Measurements from ENCODE around the gene OR10R2.
"Not testable (repeated sequence)": the region's sequence is repeated elsewhere in the genome, so short reads cannot be mapped to it uniquely, and the experiment has no call there.

Gene OR10R2, protein sequence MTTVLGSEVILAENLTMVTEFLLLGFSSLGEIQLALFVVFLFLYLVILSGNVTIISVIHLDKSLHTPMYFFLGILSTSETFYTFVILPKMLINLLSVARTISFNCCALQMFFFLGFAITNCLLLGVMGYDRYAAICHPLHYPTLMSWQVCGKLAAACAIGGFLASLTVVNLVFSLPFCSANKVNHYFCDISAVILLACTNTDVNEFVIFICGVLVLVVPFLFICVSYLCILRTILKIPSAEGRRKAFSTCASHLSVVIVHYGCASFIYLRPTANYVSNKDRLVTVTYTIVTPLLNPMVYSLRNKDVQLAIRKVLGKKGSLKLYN

DNA sequence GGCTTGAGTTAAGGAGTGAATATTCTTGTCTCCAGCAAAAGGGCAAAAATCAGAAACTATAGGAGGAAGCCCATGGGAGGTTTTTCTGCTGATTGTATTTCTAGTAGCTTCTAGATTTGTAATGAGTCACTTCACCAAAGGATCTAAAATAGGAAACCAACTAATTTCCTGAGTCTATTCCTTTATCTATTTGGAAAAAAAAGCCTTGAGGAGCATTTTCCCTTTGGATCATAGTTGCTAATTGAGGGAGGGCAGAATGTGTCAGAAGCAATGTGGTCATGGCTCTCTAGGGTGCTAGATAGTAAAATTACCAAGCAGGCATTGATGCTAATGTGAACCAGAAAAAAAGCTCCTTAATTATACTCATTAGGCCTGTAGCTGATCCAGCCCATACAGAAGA is at the start of gene OR10R2:
OR10R2 (plus strand) TSS at position 301 of the 400 bp plus-strand sequence. CDS start 106 bp downstream, outside the sequence.
- DNase-seq, result no peak

DNA sequence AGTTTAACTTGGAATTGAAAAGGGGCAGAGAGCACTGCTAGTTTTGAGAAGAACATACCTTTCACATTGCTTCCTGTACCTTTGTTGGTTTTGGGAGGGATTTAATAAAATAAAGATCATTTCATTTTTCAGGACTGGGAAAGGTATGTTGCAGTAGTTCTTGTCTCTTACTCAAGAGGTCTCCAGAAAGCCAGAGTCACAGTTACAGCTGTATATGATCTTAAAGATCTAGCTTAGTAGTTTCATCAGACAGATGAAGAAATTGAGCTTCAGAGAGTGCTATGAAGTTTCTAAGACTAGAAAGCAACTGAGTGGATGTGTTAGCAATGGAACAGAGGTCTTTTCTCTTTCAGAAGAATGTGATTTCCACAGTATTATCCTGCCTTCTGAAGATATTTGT is 47.0 kb upstream of the OR10R2 start:
- DNase-seq, result no peak

DNA sequence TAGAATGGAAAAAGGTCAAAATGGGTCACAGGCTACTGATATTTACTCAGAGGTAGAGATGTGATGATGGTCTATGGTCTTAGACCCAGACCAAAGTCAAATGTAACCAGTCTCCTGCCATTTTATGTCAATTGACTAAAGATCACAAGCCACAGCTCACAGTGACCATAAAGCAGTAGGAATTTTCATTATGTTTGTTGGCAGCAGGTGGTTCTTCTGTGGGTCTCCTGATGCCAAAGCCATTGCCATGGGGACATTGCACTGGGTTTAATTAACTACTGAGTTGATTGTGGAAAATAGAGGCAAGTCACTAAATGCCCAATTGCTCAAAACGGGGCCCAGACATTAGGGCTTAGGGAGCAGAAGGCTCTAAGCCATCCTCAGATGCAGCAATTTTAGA is 45.9 kb upstream of the OR10R2 start, which contains the start of gene OR10K2:
OR10K2 (minus strand) TSS at position 101 of the 400 bp plus-strand sequence. CDS start 5,371 bp downstream, outside the sequence.
- no peak for DNase-seq

DNA sequence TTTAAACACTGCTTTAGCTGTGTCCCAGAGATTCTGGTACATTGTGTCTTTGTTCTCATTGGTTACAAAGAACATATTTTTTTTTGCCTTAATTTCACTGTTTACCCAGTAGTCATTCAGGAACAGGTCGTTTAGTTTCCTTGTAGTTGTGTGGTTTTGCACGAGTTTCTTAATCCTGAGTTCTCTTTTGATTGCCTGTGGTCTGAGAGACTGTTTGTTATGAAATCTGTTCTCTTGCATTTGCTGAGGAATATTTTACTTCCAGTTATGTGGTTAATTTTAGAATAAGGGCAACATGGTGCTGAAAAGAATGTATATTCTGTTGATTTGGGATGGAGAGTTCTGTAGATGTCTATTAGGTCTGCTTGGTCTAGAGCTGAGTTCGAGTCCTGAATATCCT is 41.9 kb upstream of the OR10R2 start:
- not testable (repeated sequence) for DNase-seq

DNA sequence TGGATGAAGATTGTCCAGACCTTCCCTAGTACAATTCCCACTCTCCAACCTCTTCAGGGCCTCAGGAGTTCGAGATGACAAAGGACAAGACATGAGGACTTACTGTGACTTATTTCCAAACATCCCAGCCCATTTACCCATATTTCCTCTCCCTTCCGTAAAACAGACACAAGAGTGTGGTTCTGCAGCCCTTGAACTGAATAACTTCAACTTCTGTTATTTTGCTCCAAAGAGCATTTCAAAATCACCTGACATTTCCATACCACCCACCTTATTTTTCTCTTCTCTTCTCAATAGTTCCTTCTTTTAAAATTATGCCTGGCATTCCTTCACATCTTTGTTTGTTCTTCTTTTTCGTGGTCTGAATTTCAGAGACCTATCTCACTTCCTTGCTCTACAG is 37.3 kb upstream of the OR10R2 start:
- DNase-seq, result no peak

DNA sequence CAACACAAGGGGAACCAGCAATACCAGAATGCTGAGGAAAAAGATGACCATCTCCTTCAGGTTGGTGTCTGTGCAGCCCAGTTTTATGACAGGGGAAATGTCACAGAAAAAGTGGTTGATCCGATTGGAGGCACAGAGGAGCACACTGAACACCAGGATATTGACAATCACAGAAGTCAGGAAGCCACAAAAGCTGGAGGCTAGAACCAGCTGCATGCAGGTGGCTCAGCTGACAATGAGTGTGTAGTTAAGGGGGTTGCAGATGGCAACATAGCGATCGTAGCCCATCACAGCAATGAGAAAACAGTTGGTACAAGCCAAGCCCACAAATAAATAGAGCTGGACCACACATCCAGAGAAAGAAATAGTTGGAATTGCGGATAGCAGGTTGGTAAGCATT is 26.6 kb upstream of the OR10R2 start:
- DNase-seq, result no peak

DNA sequence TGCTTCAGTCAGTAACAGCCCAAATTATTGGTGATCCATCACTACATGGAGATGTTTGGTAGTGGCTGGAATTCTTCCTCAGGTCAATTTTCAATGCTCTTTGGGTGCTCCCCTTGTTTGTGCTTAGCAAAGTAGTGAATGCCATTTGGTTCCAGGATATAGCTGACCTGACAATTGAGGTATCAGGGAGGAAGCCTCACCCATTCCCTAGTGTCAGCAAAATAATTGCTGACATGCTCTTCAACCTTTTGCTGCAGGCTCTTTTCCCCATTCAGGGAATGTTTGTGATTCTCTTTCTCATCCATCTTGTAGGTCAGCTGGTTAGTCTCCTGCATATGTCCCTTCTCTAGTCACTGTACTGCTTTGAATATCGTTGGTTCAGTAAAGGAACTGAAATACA is 17.5 kb upstream of the OR10R2 start:
- no peak for DNase-seq

DNA sequence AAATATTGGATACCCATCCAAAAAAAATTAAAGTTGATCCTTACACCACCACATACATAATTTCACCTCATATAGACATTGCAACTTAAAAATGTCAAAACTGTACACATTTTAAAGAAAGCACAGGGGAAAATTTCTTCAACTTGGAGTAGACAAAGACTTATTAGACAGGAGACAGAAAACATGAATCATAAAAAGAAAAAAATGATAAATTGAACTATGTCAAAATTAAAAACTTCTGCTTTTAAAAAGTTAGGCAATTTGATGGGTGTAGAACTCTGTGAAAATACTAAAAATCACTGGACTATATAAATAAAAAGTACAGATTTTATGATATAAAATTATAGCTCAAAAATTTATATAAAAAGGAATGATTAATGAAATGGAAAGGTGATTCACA is 14.8 kb upstream of the OR10R2 start:
- DNase-seq, result no peak

DNA sequence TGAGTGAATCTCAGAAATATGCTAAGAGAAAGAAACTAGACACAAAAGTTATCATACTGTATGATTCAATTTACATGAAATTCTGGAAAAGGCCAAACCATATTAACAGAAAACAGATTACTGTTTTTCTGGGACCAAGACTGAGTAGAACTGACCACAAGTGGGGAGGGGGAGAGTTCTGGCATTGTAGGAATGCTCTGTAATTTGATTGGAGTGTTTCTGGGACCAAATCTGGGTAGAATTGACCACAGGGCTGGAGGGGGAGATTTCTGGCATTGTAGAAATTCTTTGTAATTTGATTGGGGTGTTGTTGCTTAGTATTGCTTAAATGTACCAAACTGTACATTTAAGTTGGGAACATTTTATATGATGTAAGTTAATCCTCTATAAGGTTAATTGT is 13.8 kb upstream of the OR10R2 start:
- no peak for DNase-seq

DNA sequence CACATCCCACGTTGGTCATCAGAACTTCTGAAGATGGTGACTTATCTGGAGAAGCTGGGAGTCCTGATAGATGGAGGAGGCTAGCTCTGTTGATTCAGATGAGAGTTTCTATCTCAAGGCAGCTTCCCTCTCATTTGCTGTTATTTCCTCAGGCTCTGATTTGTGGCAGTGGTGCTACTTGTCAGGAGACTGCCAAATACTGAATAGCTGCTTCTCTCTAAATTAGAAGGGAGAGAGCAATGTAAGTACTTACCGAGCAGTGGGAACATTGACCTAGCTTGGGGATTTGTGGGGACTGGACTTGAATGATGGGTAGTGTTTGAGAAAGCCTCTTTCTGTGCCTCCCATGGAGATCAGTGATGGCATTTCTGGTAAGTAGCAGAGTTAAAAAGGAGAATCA is 10.5 kb upstream of the OR10R2 start, which contains the start of gene OR10K1:
OR10K1 (plus strand) TSS at position 301 of the 400 bp plus-strand sequence. CDS start 3,728 bp downstream, outside the sequence.
- no peak for DNase-seq

DNA sequence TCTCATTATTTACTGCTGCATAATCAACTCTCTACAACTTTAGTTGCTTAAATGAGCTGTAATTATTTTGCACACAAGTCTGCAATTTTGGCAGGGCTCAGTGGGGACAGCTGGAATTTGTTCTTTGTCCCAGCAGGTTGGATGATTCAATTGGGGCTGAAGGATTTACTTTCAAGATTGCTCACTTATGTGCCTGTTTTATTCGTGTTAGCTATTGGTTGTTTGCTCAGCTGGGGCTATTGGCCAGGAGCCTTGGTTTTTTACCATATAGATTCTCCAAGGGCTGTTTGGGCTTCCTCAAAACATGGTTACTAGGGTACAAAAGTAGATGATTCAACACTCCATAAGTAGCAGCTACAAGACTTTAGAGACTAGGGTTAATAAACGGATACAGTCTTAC is 13.4 kb downstream of the OR10R2 start:
- DNase-seq, result no peak

DNA sequence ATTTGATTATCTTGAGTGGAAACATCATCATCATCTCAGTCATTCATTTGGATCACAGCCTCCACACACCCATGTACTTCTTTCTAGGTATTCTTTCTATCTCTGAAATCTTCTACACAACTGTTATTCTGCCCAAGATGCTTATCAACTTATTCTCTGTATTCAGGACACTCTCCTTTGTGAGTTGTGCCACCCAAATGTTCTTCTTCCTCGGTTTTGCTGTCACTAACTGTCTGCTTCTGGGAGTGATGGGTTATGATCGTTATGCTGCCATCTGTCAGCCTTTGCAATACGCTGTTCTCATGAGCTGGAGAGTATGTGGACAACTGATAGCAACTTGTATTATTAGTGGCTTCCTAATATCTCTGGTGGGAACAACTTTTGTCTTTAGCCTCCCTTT is 19.3 kb downstream of the OR10R2 start:
- no peak for DNase-seq

DNA sequence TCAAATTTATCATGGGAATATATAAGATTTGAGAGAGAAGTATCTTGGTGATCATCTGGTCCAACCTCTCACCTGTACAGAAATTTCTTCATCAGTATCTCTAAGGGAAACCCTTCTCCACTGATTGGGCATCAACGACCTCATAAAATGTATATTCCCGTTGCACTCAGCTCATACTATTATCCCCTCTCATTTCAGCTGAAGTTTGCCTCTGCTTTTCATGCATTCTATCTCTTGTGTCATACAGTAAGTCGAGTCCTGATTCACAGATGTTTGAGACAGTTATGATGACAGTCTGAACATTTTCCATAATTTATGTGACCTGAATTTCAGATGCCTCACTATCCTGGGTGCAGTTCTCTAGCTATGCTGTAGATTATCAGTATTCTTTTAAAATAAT is 21.0 kb downstream of the OR10R2 start:
- no peak for DNase-seq

DNA sequence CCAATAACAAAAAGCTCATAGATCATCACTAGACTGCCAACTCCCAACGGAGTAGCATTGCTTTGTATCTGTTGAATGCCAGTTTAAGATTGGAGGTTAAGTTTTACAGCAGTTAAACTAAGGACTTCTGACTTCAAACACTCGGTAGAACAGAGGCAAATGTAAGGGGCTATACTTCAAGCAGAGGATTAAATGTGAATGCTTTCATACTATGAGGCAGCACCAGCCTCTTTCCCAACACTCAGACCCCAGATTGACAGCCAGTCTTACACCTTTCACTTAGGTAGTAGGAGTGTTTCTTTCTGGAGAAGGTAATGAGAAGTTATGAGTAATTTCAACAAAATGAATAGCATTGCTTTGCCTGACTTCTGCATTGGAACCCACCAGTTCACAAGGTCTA is 22.8 kb downstream of the OR10R2 start:
- no peak for DNase-seq

DNA sequence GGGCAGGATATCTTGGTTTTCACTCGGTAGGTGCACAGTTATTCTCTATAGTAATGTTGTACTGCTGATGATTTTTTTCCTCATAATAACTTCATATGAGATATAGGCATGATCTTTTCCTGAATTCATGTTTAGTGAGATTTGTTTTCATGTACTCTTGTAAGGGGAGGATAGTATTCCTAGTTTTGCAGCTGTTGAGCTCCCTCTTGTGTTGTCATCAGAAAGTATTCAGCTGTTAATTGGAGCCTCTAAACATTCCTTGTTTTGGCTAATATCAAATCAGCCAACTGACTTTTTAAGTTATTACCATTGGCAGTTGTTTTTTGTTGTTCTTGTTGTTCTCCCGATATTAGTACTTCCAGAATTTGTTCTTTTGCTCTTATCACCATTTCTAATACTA is 24.4 kb downstream of the OR10R2 start:
- DNase-seq, result no peak

DNA sequence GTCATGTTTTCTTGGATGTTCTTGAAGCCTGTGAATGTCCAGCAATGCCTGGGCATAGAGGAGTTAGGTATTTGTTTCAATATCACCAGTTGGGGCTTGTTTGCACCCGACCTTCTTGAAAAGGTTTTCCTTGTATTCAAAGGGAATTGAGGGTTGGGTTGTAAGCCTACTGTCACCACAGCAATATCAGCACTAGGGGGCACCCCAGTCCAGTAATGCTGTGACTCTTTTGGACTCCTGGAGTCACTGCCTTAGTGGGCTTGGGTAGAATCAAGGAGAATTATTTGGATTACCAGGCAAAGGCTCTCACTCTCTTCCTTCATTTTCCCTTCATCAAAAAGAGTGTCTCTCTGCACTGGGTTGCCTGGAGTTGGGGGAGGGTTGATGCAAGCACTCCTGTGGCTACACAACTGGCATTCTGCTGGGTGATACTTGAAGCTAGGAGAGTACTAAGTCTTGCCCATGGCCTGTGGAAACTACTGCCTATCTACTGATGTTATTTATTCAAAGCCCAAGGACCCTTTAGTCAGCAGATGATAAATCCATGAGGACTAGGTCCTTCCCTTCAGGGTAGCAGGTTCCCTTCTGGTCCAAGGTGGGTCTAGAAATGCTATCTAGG is 34.5 kb downstream of the OR10R2 start:
- peak; percentile 21 for DNase-seq

DNA sequence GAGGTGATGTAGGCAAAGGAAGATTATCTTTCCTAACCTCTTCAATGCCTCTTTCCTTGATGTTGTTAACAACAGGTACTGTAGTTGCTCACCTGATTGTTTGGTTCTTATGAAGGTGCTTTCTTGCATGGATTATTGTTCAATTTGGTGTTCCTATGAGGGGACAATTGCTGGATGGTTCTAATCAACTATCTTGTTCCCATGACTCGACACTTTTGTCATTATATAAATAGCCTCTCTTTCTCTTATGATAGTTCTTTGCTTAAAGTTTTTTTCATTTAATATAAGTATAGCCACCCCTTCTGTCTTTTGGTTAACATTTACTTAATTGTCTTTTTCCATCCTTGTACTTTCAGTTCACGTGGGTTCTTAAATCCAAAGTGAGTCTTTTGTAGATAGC is 35.5 kb downstream of the OR10R2 start:
- no peak for DNase-seq

DNA sequence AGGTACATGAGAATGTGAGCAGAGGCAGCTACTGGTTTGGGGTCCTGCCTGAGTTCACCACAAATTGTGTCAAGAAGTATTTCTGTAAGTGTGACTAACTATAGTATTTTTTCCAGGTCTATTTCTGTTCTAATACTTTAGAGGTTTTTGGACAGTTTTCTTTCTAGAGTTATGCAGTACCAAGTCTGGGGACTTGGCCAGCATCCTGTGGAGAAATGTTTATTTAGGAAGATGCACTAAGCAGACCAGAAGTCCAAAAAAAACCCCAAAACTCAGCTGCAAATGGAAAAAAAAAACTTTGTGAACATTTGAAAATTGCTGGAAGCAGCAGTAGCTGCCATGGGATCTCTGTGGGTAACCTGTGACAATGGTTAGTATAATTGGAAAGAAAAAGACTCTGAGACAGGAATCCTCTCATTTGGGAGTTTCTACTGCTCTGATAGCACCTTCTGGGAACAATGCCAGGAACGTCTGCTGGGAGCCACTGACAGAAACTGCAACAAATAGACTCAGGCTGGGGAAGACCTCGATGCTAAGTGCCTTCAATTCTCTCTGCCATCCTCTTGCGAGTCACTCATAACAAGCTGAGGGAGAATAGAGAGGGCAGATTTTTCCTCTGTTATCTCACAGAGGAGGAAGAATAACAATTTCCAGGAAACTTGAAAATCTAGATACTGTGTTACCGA is 37.6 kb downstream of the OR10R2 start:
- no peak for DNase-seq

DNA sequence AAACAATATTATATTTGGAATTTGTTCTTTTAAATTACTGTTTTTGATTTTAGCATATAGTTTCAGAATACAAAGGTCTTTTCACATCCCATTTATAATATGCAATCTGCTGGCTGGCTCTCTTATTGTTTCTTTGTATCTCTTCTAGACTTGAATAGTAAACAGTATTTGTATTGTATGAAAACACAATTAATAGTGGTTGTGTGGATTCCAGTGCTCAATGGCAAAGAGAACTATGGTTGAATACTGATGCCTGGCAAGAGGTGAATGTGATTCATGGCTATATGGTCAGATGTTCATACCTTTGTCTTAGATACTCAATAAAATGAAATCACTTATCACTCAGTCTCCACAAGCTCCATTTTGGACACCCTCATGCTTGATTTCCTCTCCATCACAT is 44.9 kb downstream of the OR10R2 start:
- no peak for DNase-seq

DNA sequence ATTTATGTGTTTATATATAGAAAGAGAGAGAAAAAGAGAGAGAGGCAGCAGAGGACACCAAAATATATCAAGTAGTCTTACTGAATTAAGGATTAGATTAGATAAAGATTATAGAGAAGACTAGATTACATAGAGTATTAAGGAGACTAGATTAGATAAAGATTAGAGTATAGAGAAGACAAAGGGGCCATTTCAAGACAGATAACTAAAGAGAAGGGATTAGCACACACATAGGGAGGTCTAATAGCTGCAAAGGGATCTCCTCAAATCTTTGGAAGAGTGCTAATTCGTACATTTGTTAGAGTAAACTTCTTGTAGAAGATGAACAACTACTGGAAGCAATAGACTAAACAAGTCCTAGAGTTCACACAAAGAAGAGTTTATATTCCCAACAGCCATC is 48.0 kb downstream of the OR10R2 start:
- no peak for DNase-seq

DNA sequence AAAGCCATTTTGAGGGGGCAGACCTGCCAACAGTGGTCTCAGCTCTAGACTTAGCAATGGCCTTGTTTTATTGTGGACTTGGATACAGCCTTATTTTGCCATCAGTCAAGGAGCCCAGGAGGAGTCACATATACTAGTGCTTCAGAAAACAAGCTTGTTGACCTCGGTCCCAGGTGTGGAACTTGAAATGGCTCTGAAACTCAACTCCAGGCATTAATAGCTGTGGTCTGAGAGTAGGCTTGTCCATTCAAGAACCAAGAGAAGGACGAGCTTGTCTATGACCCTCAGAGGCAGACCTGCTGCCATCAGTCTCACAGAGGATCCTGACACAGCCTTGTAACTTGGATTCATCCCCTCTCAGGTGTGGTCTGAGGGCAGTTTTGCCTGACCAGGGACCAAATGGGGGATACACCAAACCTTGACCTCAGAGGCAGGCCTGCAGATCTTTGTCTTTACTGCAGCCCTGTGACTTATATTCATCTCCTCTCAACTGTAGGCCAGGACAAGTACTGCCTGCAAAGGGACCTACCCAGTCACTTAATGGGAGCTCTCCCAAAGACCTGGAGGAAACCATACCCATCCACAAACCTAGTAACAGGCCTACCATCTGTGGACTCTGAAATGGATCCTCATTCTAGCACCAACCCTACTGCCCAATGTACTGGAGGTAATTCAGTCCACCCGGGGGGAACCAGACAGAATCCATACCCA is 49.1 kb downstream of the OR10R2 start:
- no peak for DNase-seq

DNA sequence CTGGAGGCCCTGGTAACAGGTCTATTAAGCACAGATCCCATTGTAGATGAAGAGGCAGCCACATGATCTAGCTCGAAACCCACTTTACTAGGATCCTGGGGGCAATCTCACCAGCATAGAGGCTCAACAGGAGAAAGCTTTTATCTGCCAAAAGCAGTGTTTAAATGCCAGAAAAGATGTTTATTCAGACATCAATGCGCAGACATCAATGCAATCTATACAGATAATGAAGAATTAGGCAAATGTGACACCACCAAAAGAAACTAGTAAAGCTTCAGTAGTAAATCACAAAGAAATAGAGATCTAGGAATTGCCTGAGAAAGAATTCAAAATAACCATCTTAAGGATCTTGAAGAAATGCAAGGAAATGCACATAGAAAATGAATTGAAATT is 49.6 kb downstream of the OR10R2 start:
- no peak for DNase-seq

DNA sequence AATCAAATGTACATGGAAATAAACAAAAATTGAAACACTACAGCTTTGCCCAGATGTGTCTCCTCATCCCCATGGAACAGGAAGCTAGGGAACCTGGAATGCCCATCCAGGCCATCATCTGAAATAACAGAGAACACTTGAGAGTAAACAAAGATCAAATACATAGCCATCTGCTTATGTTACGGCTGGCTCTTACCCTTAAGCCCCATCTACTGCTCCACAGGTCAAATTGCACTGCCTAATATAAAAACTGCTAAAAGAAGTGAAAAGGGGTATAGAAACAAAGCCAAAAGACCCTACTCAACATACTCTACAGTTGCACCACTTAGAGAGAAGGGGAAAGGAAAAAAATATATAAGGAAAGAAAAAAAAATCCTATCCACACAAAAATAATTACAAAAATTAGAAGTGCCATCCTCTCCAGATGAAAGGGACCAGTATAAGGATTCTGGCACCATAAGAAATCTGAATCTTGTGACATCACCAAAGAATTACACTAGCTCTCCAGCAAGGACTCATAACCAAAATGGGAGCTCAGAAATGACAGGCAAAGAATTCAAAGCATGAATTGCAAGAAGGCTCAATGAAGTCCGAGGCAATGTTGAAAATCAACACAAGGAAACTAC is 55.3 kb downstream of the OR10R2 start:
- no peak for DNase-seq
